NK-92 (cell line): Measurements from ENCODE around the gene RTN4RL2.

Source experiments
- DNase-seq: peaks from one replicate; lab custom pipeline; 2025; ENCODE audit not compliant: unreplicated experiment; lab: John Stamatoyannopoulos, UW

The RTN4RL2 gene

GRCh38 chr11:57460022-57460757 is at the start of gene RTN4RL2:
Gene RTN4RL2, plus strand, starts transcription at chr11:57460528. Its CDS starts 338 bp downstream, at chr11:57460866.
- no peak for DNase-seq

GRCh38 chr11:57413681-57414080 is 46.6 kb upstream of the RTN4RL2 start:
- no peak for DNase-seq

GRCh38 chr11:57414612-57415212 is 45.6 kb upstream of the RTN4RL2 start:
- DNase-seq: no peak

GRCh38 chr11:57416436-57416835 is 43.9 kb upstream of the RTN4RL2 start:
- no peak for DNase-seq

GRCh38 chr11:57417056-57417455 is 43.3 kb upstream of the RTN4RL2 start:
- no peak for DNase-seq

GRCh38 chr11:57418131-57418530 is 42.2 kb upstream of the RTN4RL2 start:
- DNase-seq: no peak

- DNase-seq: no peak
These were observed 41.2 kb upstream of the RTN4RL2 start for GRCh38 chr11:57419146-57419545.

GRCh38 chr11:57421066-57421465 is 39.3 kb upstream of the RTN4RL2 start:
- DNase-seq: no peak

GRCh38 chr11:57421805-57422204 is 38.5 kb upstream of the RTN4RL2 start:
- DNase-seq: no peak

GRCh38 chr11:57422669-57423068 is 37.7 kb upstream of the RTN4RL2 start:
- no peak for DNase-seq

GRCh38 chr11:57424137-57424791 is 36.1 kb upstream of the RTN4RL2 start:
- no peak for DNase-seq

- no peak for DNase-seq
These were observed 35.4 kb upstream of the RTN4RL2 start for GRCh38 chr11:57424792-57425564.

- DNase-seq: no peak
These were observed 34.5 kb upstream of the RTN4RL2 start for GRCh38 chr11:57425565-57426438.

GRCh38 chr11:57426439-57426928 is 33.8 kb upstream of the RTN4RL2 start:
- no peak for DNase-seq

- no peak for DNase-seq
These were observed 33.2 kb upstream of the RTN4RL2 start, which contains the start of gene SLC43A3 for GRCh38 chr11:57426929-57427726. Gene SLC43A3, minus strand, starts transcription at chr11:57427121. Its CDS starts 949 bp downstream, at chr11:57426172.

- DNase-seq: no peak
These were observed 32.6 kb upstream of the RTN4RL2 start for GRCh38 chr11:57427727-57428082.

GRCh38 chr11:57428643-57429042 is 31.7 kb upstream of the RTN4RL2 start:
- DNase-seq: no peak

GRCh38 chr11:57429946-57430345 is 30.4 kb upstream of the RTN4RL2 start:
- no peak for DNase-seq

- no peak for DNase-seq
These were observed 29.4 kb upstream of the RTN4RL2 start for GRCh38 chr11:57430952-57431351.
